Ramos (cell line): ENCODE results near the gene WAC.
"Not testable (repeated sequence)": the region's sequence is repeated elsewhere in the genome, so short reads cannot be mapped to it uniquely, and the experiment has no call there.

Experiments
- in situ Hi-C: fragments of 300-500 bp; cut with MboI; formaldehyde crosslinking; loops from one replicate; pipeline ENCODE4 v1.14.3; 2022; ENCODE audit warnings: low sequenced_read_pairs; ENCODE audit not compliant: unreplicated experiment

Gene WAC

GRCh38 chr10:28532337-28533185 lies at the start of gene WAC:
Gene WAC, plus strand, starts transcription at chr10:28533118. Its CDS starts 462 bp downstream, at chr10:28533580.
- in situ Hi-C loops, result no loop called here

- in situ Hi-C loops, result no loop called here
Observed at GRCh38 chr10:28489206-28489605, 43.7 kb upstream of the WAC start.

- in situ Hi-C loops, result not testable (repeated sequence)
Observed at GRCh38 chr10:28490256-28490865, 42.6 kb upstream of the WAC start.

- in situ Hi-C loops, result no loop called here
Observed at GRCh38 chr10:28492116-28492920, 40.6 kb upstream of the WAC start.

- in situ Hi-C loops, result no loop called here
Observed at GRCh38 chr10:28494420-28494819, 38.5 kb upstream of the WAC start.

GRCh38 chr10:28495084-28495483 lies 37.8 kb upstream of the WAC start:
- in situ Hi-C loops, result no loop called here

- in situ Hi-C loops, result no loop called here
Observed at GRCh38 chr10:28496017-28496416, 36.9 kb upstream of the WAC start.

- in situ Hi-C loops, result no loop called here
Observed at GRCh38 chr10:28496481-28496961, 36.4 kb upstream of the WAC start.

- in situ Hi-C loops, result no loop called here
Observed at GRCh38 chr10:28497313-28498126, 35.4 kb upstream of the WAC start.

GRCh38 chr10:28500203-28500602 lies 32.7 kb upstream of the WAC start:
- in situ Hi-C loops, result not testable (repeated sequence)

- in situ Hi-C loops, result no loop called here
Observed at GRCh38 chr10:28503114-28503513, 29.8 kb upstream of the WAC start.

- in situ Hi-C loops, result no loop called here
Observed at GRCh38 chr10:28505359-28505959, 27.5 kb upstream of the WAC start.

- in situ Hi-C loops, result no loop called here
Observed at GRCh38 chr10:28508304-28508925, 24.5 kb upstream of the WAC start.

GRCh38 chr10:28509286-28509685 lies 23.6 kb upstream of the WAC start:
- in situ Hi-C loops, result no loop called here

GRCh38 chr10:28514648-28515047 lies 18.3 kb upstream of the WAC start:
- in situ Hi-C loops, result no loop called here

GRCh38 chr10:28520346-28520745 lies 12.6 kb upstream of the WAC start:
- in situ Hi-C loops, result no loop called here

GRCh38 chr10:28520828-28521227 lies 12.1 kb upstream of the WAC start:
- in situ Hi-C loops, result not testable (repeated sequence)

- in situ Hi-C loops, result not testable (repeated sequence)
Observed at GRCh38 chr10:28521961-28522360, 11.0 kb upstream of the WAC start.

- in situ Hi-C loops, result no loop called here
Observed at GRCh38 chr10:28523725-28524252, 9.1 kb upstream of the WAC start.
